ENCODE measurements around the gene MAN1A1.

MAN1A1 gene

DNA sequence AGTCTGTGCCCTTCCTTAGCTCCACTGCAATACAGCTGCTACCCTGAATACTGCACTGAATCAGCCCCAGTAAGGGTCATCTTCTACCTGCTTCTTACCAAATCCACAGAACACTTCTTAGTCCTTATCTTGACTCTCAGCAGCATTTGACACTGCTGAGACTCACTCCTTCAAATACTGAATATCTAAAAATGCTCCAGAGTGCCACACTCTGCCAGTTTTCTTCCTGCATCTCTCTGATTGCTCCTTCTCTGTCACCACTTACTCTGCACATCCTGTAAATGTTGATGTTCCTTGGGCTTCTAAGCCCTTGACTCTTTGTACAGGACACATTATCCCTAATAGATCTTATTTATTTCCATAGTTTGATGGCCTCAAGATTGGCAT, 19.8 kb downstream of the MAN1A1 start:
- TF ChIP-seq, protein P1, sequence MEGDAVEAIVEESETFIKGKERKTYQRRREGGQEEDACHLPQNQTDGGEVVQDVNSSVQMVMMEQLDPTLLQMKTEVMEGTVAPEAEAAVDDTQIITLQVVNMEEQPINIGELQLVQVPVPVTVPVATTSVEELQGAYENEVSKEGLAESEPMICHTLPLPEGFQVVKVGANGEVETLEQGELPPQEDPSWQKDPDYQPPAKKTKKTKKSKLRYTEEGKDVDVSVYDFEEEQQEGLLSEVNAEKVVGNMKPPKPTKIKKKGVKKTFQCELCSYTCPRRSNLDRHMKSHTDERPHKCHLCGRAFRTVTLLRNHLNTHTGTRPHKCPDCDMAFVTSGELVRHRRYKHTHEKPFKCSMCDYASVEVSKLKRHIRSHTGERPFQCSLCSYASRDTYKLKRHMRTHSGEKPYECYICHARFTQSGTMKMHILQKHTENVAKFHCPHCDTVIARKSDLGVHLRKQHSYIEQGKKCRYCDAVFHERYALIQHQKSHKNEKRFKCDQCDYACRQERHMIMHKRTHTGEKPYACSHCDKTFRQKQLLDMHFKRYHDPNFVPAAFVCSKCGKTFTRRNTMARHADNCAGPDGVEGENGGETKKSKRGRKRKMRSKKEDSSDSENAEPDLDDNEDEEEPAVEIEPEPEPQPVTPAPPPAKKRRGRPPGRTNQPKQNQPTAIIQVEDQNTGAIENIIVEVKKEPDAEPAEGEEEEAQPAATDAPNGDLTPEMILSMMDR (conservative IDR thresholded peaks at IDR 0.05) = no peak
- no peak overlapping the region for H3K27ac ChIP-seq

DNA sequence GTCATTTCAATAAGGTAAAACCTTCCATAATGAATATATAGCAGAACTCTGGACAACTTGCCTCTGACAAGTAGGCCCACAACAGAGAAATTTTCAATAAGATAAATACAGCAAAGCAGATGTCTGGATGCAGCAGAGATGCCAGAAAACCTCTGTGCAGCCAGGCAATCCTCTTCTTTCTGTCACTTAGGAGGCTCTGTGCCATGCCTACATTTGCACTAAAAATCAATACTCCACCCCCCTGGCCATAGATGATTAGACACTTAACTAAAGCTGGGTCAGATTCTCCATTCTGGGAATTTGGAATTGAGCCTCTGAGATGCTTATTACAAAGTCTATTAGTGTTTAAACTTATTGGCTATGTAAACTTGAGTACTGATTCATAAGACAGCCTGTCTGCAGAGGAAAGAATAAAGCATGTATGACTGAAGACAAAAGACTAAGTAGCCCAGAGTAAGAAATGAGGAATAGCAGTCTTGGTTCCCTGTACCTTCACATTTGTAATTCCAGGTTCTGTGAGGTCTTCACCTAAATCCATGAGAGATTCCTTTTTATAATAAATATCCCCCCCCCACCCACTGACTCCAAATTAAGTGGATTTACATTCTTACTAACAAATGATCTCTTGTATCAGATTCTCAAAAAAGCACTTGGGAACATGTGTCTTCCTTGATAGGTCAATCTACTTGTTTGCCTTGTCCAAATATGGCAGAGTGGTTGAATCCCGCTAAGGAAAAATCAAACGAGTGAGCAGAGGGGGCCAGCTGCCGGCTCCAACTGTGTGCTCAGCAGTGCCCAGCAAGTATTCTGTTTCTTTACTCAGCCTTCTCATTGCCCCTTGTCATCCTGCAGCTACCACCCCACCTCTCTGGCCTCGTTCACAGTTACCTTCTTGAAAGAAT, 20.4 kb downstream of the MAN1A1 start:
- TF ChIP-seq, protein P1 (conservative IDR thresholded peaks at IDR 0.05) = no peak
- no peak overlapping the region for H3K27ac ChIP-seq

- TF ChIP-seq, protein P1 (conservative IDR thresholded peaks at IDR 0.05) = no peak
- H3K27ac ChIP-seq = no peak overlapping the region
Observed at GRCh38 chr6:119328254-119328653, 21.3 kb downstream of the MAN1A1 start.

DNA sequence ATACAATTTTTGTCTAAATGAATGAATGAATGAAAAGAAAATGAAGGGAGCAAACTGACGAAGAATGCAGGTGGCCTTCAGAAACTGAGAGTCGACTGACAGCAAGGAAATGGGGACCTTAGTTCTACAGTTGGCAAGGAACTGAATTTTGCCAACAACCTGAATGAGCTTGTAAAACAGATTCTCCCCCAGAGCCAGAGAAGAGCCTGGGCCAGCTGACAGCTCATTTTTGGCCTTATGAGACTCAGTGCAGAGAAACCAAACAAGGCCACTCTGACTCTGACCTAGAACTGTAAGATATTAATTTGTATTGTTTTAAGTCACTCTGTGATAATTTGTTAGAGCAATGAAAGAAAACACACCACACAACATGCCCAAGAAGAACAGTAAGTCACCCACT, 21.8 kb downstream of the MAN1A1 start:
- TF ChIP-seq, protein P1 (conservative IDR thresholded peaks at IDR 0.05) = no peak
- H3K27ac ChIP-seq = no peak overlapping the region

GRCh38 chr6:119326291-119327005, 23.1 kb downstream of the MAN1A1 start:
- no peak overlapping the region for H3K27ac ChIP-seq
- TF ChIP-seq, protein P1 (conservative IDR thresholded peaks at IDR 0.05) = no peak

DNA sequence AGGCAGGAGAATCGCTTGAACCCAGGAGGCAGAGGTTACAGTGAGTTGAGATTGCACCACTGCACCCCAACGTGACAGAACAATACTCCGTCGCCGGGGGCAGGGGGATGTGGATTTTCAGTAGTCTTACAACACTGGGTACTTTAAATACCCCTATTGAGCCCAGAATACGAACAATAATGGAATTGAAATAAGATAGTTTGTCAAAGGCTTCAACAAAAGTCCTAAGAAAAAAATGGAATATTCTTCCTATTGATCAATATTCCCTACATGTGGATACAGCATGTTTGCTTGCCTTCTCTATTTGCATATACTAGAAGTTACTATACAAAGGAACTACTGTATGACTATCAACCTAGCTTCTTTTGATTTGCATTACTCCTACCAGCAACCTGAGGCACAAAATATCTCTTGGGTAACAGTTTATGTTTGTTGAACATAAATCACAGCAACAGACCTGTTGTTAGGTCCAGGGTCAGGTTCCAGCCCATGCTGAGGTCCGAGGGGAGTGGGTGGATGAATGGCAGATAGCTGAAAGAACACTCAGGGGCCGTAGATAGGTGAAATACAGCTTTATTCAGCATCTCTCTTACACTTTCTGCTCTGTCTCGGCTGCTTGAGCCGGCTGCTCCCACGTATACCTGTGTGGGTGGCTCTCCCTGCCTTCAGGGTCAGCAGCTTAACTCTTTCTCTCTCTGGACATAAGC, 23.8 kb downstream of the MAN1A1 start:
- no peak overlapping the region for H3K27ac ChIP-seq
- TF ChIP-seq, protein P1 (conservative IDR thresholded peaks at IDR 0.05) = no peak

- no peak overlapping the region for H3K27ac ChIP-seq
- TF ChIP-seq, protein P1 (conservative IDR thresholded peaks at IDR 0.05) = no peak
Observed at GRCh38 chr6:119324718-119325117, 24.8 kb downstream of the MAN1A1 start.
